Neural progenitor cell (in vitro differentiated cells): Measurements from ENCODE around the gene MMEL1.

Source experiments
- EZH2 ChIP-seq: fragments of 200-600 bp; sonication (generic); IDR thresholded peaks from 2 replicates; pipeline ENCODE4 v1.6.1; 2017; ENCODE audit warnings: antibody characterized with exemption, mild to moderate bottlenecking, moderate library complexity
- TF ChIP-seq, protein P1 (sequence below): fragments of 200-600 bp; sonication (generic); IDR thresholded peaks from 2 replicates; pipeline ENCODE4 v1.5.1; 2017; ENCODE audit warnings: antibody characterized with exemption, mild to moderate bottlenecking

DNA sequence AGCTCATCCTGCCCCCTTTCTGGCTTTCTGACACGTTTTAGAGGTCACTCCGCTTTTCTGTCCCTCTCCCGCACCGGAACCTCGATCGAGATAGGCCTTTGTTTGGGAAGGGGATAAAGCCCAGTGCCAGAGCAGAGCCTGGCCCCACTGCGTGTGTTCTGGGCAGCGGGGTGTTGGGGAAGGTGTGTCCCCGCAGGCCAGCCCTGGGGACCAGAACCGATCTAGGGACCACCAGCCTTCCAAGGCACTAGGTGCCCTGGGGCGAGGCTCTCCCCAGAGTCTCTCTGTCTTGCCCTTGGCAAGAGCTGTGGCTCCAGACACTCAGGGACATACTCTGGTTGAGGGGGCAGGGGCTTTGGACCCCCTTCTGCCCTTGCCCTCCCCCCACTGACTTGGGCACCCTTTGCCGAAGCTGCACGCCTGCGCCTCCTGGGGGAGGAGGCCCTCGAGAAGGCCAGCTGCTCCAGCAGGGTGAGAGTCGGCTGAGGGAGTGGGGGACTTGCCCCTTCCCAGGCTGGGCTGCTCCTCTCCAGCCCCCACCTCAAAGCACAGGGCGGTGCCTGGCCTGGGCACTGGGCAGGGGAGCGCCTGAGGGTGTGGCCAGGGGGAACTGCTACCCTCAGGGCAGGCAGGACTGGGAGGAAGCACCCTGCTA, 29.8 kb downstream of the MMEL1 start:
- TF ChIP-seq, protein P1, sequence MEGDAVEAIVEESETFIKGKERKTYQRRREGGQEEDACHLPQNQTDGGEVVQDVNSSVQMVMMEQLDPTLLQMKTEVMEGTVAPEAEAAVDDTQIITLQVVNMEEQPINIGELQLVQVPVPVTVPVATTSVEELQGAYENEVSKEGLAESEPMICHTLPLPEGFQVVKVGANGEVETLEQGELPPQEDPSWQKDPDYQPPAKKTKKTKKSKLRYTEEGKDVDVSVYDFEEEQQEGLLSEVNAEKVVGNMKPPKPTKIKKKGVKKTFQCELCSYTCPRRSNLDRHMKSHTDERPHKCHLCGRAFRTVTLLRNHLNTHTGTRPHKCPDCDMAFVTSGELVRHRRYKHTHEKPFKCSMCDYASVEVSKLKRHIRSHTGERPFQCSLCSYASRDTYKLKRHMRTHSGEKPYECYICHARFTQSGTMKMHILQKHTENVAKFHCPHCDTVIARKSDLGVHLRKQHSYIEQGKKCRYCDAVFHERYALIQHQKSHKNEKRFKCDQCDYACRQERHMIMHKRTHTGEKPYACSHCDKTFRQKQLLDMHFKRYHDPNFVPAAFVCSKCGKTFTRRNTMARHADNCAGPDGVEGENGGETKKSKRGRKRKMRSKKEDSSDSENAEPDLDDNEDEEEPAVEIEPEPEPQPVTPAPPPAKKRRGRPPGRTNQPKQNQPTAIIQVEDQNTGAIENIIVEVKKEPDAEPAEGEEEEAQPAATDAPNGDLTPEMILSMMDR, result no peak
- no peak for TF ChIP-seq EZH2
